Superior temporal gyrus (tissue), 1 donor: ENCODE data around the gene RNF186.
"Not testable (repeated sequence)": the region's sequence is repeated elsewhere in the genome, so short reads cannot be mapped to it uniquely, and the experiment has no call there.

Experiments
- DNase-seq: peaks from one replicate; pipeline ENCODE4 v3.0.0-alpha.2; 2016; ENCODE audit errors: extremely low spot score

Gene RNF186

DNA sequence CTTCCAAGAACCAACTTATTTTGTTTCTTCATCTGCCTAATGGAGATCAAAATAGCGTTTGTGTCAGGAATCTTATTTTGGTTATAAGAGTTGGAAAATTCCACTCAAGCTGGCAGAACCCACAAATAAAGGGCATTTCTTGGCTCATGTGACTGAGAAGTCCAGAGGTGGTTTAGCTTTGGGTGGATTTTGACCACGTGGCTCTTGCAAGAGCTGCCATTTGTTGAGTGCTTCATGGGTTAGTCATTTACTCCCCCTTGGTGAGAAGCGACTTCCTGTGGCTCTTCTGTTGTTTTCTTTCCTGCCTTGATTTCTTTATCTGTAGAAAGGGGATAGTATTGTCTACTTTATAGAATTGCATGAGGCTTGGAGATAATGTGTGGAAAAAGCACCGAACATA is 9.5 kb upstream of the RNF186 start:
- DNase-seq = no peak

DNA sequence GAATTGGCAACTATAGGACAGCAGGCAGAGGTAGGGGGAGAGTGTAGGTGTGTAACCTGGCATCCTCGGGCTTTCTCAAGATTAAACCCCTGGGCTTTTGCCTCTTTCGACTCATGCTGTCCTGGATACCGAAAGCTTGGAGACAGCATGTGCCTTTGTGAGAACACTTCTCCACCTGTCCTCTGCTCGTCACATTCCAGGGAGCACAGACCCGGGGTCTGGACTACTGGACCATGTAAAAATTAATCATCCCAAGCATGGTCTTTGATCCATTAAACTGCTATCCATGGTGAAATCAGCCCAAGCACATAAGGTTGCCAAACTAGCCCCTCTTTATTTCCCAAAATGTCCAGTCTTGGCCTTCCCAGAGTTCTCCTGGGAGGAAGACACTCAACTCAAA is 9.0 kb upstream of the RNF186 start:
- DNase-seq = no peak

DNA sequence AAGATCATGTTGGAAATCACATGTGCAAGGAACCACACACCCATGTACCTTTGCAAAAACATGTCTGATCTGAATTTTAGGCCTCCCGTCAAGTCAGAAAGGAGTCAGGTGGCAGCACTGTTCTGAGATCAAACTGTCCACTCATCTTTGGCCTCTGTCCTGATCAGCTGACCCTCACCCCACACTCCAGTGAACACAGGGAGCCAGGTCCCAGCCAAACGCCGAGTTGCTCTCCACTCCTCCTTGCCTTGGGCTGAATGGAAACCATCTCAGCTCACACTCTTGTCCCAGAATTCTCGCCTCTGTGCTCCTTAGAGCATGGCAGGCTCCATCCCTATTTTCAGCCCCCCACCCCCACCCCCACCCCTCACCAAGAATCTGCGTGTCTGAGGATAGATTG is 4.6 kb upstream of the RNF186 start:
- no peak for DNase-seq

DNA sequence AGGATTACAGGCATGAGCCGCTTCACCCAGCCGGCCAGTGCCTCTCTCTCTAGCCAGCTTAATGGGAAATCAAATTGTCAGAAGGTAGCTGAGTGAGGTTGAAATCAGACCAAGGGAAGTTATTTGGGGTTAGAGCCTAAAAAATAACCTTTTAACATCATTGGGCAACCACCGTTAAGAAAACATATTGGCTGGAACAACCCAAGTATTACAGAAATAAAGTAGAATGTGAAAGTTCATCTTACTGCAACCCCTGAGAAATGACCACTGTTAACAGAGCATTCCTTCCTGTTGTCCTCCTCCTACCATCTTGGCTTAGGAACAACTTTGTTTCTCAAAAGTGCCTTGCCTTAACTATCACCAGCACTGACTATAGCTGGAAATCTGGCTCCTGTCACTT is 3.2 kb upstream of the RNF186 start:
- no peak for DNase-seq

DNA sequence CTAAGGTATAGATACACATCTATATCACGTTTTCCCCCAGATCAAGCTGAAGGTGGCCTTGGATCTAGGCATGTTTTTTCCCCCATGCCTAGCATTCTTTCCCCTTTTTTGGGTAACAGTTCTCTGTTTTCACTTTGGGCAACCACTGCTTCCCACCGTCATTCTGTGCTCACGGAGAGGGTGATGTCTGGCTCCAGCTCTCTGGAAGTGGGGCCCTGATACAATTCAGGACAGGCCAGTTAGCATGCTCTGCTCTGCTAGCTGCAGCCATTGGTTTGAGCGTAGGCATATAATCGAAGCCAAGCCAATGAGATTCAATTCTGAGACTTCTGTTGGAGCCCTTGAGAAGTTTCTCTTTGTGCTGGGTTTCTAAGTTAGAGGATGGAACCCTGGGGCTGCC is 2.1 kb upstream of the RNF186 start:
- no peak for DNase-seq

DNA sequence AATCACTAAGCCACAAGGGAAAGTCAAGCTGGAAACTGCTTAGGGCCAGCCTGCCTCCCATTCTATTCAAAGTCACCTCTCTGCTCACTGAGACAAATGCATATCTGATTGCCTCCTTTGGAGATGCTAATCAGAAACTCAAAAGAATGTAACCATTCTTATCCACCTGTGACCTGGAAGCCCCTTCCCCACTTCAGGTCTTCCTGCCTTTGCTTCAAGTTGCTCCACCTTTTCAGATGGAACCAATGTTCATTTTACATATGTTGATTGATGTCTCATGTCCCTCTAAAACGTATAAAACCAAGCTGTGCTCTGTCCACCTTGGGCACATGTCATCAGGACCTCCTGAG is 1.6 kb upstream of the RNF186 start:
- not testable (repeated sequence) for DNase-seq

DNA sequence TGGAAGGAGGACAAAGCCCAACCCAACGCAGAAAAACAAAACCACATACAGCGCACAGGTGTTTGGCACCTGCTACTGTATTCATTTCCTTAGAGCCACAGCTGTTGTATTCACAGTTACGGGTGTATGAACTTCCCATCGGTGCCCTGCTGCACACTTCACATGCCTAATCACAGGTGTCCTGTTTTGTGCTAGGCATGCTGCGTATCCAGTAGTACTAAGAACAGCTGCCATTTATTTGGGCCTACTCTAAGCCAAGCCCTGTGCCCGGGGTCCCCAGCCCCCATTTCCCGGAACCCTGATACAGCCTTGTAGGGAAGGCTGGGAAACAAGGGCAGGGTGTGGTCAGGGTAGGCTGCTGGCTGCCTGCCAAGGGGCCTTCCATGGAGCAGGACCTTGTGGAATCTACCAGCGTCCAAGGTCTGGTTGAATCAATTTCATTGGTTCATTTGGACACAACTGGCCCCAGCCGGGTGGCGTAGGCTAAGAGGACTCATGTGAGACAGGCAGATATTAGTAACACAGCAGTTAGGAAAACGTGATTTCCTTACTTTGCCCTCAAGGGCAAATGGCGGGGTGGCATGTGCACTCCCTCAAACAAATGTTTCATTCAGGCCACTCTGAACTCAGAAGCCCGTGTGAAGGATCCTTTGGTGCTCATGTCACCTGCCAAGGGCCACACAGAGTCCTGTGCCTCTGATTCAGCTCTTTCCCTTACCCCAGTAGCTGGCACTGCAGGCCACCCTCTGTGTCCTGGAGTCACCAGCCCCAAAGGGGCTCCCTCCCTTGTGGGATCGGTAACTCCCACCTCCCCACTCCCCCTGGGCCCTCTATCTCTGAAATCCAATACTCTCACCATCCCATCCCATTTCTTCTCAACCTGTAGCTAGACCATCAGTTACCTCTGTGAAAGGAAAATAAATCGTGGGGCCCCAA is 986 bp upstream of the RNF186 start:
- DNase-seq = no peak

DNA sequence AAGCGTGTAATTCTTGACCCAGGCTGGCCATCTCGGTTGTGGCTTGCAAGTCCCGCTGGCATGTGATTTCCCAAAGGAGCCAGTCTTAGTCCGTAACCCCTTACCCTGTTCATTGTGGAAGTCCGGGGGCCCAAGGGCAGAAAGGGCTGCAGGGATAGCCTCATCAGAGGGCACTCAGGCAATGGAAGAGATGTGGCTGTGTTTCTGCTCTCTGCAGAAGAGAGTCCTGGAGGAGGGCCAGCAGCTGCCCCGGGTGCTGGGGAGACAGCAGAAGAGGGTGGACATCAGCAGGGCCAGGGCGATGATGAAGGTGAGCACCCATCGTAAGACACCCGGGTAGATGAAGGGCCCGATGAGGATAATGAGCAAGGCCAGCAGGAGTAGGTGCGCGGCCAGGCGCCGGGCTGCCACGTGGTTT is 830 bp downstream of the RNF186 start:
- no peak for DNase-seq

DNA sequence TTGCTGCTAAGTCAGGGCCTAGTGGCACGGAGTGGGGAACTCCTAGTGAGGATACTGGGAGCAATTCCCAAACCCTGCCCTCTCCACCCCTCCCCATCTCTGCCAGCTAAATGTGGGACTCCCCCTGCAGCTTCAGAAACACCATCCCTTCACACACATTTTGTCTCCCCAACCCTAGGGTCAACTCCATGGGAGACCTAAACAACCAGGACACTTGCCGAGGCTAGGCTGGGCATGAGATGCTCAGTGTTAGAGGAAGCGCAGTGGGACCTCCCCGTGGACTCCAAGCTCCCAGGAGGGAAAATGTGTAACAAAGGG is 1.5 kb downstream of the RNF186 start:
- no peak for DNase-seq

DNA sequence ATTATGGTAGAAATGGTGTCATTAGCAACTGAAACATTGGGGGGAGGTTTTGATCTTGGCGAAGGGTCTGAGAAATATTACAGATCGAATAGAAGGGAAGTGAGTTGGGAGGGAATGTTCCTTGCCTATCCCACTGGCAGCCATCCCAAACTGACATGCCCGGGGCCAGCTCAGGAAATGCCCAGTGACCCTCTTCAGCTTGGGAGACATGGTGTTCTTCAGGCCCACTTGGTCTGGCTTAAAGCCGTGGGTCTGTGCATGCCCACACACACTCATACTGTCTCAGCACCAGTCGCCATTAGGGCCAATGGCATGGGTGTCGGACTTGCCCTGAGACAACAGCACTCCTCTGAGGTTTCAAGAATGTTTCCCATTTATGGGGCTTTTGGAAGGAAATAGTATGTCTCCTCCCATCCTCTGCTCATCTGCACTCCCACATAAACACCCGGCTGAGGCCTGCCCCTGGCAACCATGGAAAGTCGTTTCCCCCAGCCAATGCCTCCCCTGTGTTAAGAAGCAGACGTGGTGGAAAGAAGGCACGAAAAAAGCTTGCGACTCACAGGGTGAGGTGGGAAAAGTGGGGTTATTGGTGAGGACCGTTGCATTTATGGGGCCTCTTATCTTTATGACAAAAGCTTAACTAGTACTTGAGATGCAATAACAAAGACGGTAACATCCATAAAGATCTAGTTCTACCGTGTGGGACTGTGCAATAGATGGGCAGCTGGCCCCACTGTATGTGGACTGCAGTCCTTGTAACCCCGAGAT is 2.0 kb downstream of the RNF186 start:
- DNase-seq = no peak

DNA sequence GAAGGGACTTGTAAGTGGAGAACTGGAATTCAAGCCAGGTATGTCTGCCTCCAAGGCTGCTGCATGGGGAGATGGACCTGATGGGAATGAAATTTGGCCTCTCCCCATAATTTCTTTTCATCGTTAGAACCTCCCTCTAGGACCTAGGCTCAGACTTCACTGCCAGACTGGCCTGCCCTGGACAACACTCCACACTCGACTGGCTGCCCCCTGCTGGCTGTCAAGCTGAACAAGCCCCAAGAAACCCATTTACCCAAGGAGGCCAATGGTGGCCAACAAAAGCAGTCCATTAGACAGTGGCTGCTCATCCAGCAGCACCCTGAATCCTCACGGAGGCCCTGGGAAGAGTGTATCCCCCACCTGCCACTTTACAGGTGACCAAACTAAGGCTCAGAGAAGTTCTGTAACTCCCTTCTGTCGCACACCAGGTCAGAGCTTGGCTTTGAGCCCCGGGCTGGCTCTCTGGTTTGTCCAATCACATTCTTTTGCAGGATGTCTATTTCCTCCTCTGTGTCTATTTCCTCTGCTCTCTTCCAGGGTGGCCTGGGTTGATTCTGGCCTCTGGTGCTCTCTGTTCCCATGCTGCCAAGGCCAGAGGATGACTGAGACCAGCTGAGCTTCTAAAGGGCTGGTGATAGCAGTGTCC is 3.8 kb downstream of the RNF186 start:
- DNase-seq = no peak

DNA sequence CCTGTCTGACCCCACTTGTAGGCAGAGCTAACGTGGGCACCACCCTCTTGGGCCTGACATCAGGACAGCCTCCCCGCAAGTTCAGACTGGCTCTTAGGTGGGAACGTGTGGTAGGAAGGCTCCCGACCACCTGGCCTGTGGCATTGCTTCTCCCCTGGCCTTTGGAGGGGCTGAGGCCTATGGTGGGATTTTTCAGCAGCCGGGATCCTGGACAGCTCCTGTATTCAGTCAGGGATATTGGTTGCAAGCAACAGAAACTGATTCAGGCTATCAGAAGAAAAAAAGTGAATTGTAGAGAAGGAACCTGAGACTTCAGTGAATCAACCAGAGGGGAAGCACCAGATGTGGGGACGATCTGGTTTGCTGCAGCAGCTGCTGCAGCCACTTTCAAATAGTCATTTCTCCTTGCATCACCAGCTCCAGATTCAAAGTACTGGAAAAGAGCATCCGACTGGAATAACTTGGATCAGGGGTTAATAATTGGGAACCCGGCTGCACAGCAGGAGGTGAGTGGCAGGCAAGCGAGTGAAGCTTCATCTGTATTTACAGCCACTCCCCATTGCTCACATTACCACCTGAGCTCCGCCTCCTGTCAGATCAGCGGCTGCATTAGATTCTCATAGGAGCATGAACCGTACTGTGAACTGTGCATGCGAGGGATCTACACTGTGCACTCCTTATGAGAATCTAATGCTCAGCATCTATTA is 5.9 kb downstream of the RNF186 start:
- no peak for DNase-seq

DNA sequence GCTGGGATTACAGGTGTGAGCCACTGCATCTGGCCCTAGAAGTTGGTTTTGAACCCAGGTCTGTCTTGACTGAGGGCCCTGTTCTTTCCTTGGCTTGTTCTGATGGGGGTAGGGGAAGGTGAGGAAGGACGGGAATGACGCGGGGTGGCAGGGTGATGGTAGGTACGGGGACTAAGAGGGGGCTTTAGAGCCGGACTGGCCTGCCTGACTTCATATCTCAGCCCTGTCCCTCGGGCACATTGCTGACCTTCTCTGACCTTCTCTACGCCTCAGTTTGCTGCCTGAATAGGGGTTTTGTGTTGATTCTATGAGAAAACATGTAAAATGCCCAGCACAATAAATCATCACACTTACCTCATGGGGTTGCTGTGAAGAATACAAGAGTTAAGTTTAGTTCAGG is 6.7 kb downstream of the RNF186 start:
- no peak for DNase-seq

DNA sequence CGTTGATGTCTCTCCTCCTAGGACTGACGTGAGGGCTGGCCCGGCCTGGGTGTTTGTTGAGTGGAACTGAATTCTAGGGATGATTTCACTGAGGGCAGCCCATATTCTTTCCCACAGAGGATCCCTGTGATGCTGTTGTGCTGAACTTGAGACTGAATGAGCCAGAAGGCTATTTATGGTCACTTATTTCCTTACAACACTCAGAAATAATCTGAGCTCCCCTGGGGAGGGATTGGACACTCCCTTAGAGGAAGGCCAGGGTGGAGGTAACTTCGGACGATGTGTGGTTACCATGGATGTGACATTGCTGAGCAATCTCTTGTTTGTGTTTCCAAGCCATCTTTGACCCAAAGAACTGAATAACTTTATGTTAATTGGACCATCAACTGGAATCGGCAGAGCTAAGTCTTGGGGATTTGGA is 10.2 kb downstream of the RNF186 start:
- DNase-seq = no peak

DNA sequence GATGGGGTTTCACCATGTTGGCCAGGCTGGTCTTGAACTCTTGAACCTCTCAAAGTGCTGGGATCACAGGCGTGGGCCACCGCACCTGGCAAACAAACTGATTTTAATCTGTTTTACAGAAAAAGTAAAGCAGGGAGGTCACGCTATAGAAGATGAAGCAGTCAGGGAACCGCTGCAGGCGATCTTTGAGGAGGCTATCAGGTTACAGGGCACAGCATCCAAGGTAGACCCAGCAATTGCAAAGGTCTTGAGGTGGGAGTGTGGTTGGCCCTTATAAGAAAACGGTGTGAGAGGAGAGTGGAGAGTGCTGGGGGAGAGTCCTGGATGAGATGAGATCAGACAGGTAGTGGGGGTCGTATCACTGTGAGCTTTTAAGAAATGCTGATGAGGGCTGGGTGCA is 12.8 kb downstream of the RNF186 start:
- no peak for DNase-seq

DNA sequence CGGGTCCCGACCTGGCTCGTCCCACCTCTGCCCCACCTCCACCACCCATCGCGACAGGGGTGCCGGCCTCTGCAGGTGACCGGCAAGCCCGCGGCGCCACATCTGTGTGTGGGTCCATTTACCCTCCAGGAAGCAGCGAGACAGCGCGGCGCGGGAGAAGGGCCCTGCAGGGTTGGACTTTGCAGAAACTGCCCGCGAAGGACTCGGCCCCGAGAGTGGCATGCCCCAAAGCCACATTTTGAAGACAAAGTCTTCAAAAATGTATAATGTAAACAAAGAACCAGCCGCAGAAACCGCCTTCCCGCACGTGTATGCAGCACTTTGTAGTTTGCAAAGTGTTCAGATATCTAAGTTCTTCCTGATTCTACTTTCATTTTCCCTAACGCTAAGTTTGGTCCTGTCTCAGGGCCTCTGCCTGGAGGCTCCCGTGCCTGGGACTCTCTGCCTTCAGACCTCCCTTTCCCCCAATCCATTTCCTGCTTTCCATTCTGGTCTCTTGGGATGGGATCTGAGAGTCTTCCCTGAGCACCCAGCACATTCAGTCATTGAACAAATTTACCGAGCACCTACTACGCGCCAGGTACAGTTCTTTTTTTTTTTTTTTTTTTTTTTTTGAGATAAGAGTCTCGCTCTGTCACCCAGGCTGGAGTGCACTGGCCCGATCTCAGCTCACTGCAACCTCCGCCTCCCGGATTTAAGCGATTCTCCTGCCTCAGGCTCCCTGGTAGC is 14.8 kb downstream of the RNF186 start:
- peak; percentile 12 for DNase-seq

DNA sequence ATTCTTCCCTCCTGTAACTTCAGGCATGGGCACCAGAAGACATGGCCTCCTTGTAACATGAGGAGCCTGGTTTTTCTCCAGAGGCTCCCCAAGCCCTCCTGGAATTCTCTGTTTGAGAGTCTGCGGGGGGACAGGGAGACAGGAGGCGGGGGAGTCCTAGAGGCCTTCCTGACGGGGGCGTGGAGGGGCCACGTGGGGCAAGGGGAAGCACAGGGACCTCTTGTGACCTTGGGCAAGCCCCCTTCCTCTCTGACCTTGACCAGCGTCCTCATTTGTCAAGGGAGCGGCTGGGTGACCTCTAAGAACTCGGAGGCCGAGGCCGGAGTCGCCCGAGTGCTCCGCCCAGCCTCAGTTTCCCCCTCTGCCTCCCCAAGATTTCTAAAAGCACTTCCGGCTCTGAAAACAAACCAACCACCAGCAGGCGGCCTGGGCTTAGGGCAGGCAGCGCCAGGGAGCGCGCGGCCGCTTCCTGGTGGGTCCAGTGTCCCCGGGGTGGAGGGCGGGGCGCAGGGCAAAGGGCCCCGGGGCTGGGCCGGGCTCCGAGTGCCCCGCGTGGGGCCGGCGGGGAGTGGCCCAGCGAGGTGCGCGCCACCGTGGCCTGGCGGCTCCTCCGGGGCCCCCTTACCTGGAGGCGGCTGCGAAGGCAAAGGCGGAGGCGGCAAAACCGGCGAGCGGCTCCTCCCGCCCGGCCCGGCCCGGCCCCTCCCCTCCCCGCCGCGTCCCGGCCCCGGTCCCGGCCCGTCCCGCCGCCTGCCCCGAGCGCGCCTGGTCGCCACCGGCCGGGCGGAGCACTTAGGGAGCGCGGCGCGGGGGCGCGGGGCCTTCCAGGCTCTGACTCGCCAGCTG is 15.6 kb downstream of the RNF186 start, which contains the start of gene TMCO4:
TSS of gene TMCO4 (minus strand) at position 687 of the 846 bp plus-strand sequence. CDS start 19,158 bp downstream, outside the sequence.
- DNase-seq = no peak

DNA sequence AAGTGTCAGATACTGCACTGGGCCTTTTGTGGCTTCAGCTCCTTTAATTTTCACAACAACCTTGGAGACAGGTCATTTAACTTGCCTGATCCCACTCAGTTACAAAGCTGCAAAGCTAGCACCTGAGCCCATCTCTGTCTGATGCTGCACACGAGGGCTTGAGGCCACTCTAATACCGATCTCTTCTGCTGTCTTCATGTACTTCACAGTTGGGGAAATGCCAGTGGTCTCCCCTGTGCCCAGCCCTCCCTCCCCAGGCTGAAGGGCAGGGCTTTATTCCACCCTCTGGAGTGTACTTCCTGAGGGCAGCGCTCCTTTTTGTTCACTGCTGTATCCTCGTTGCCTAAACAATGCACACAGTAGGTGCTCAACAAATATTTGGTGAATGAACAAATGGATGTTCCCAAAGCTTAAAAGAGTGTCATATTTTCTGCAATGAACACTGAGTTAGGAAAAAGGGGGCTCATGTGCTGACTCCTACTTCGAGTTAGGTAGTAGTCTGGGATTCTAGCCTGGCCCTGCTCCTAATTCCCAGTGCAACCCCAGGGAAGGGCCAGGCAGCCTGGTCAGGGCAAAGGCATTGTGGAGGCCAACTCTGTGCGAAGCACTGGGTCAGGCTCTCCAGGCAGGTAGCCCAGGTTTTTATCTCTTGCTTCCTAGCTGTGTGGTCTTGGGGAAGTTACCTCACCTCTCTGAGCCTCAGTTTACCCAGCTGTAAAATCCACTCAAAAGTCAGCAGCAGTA is 16.4 kb downstream of the RNF186 start:
- DNase-seq = no peak

DNA sequence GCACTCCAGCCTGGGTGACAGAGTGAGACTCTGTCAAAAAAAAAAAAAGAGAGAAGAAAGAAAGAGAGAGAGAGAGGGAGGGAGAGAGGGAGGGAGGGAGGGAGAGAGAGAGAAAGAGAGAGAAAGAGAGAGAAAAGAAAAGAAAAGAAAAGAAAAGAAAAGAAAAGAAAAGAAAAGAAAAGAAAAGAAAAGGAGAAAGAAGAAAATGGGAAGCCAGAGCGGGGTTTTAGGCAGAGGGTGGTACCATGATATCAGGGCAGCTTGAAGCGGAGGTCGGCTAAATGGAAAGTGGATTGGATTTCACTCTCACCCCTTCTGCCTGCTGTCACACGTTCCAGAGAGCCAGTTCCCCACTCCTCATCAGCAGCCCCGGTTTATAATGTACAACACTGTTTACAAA is 17.3 kb downstream of the RNF186 start:
- DNase-seq = no peak

DNA sequence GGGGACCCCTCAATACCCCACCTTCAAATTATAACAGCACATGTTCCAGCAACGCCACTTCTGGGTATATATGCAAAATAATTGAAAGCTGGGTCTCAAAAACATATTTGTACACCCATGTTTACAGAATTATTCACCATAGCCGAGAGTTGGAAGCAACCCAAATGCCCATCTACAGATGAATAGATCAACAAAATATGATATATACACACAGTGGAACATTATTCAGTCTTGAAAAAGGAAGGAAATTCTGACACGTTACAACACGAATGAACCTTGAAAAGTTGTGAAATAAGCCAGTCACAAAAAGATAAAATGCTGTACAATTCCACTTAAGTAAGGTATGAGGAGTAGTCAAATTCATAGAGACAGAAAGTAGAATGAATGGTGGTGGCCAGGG is 20.5 kb downstream of the RNF186 start:
- DNase-seq = no peak
